22Rv1 (cell line): ENCODE data around the gene MYH15.

Experiments
- ZFX ChIP-seq: fragments of 450-650 bp; IDR thresholded peaks from 2 replicates; pipeline ENCODE4 v1.6.1; 2017; ENCODE audit warnings: antibody characterized with exemption, borderline replicate concordance
- TF ChIP-seq, protein P1 (sequence below): fragments of 450-650 bp; IDR thresholded peaks from 2 replicates; pipeline ENCODE4 v1.5.1; 2017; ENCODE audit warnings: mild to moderate bottlenecking

DNA sequence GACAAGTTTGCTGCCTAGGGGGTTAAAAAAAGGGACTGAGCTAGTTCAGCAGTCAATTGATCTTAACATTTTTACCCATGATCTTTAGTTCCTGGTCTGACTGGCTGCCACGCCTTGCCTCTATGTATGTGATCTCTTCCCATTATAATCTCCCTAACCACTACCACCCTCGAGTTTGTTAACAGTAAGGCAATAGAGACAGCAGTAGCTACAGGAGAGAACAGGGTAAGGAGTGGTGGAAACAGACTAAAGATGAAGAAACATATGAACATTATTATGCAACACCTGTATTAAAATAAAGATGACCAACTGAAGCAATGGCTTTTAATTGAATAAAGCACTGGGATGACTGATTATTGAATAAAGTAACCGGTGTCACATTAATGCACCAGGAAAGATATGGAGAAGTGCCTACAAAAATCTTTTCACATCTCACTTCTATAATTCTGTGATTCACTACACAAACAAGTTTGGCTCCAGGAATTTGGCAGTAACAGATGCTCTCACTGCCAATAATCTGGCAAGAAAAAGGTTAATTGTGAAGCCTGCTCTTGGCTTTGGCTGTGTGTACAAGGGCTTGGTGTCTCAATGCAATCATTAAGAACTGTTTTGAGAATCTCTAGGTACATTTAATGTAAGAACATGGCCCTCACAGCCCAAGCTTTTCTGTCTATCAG is 118.3 kb downstream of the MYH15 start:
- TF ChIP-seq, protein P1, sequence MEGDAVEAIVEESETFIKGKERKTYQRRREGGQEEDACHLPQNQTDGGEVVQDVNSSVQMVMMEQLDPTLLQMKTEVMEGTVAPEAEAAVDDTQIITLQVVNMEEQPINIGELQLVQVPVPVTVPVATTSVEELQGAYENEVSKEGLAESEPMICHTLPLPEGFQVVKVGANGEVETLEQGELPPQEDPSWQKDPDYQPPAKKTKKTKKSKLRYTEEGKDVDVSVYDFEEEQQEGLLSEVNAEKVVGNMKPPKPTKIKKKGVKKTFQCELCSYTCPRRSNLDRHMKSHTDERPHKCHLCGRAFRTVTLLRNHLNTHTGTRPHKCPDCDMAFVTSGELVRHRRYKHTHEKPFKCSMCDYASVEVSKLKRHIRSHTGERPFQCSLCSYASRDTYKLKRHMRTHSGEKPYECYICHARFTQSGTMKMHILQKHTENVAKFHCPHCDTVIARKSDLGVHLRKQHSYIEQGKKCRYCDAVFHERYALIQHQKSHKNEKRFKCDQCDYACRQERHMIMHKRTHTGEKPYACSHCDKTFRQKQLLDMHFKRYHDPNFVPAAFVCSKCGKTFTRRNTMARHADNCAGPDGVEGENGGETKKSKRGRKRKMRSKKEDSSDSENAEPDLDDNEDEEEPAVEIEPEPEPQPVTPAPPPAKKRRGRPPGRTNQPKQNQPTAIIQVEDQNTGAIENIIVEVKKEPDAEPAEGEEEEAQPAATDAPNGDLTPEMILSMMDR, result no peak
- TF ChIP-seq ZFX, result no peak
